SK-N-SH (cell line): Measurements from ENCODE around the gene CCNB1.

Experiments
- CHD2 ChIP-seq: fragments of 150-350 bp; IDR thresholded peaks from 2 replicates; pipeline ENCODE4 v1.6.1; 2018; ENCODE audit warnings: low read length; ENCODE audit not compliant: partially characterized antibody
- CTCF ChIP-seq: fragments of 200-600 bp; sonication (generic); IDR thresholded peaks from 2 replicates; pipeline ENCODE4 v1.6.1; 2017; ENCODE audit warnings: antibody characterized with exemption, mild to moderate bottlenecking, moderate library complexity
- RAD21 ChIP-seq: IDR thresholded peaks from 2 replicates; pipeline ENCODE4 v1.6.1; 2012; ENCODE audit warnings: mild to moderate bottlenecking, low read length
- SMC3 ChIP-seq: IDR thresholded peaks from 2 replicates; pipeline ENCODE4 v1.6.1; 2012; ENCODE audit warnings: low read depth, low read length, improper control_type of control experiment
- TAF1 ChIP-seq: IDR thresholded peaks from 2 replicates; pipeline ENCODE4 v1.6.1; 2012; ENCODE audit warnings: low read depth, mild to moderate bottlenecking, low read length, moderate library complexity, borderline replicate concordance
- TF ChIP-seq, protein P1 (sequence below): IDR thresholded peaks from 2 replicates; pipeline ENCODE4 v1.6.1; 2012; ENCODE audit warnings: mild to moderate bottlenecking, low read depth, low read length, moderate library complexity

DNA sequence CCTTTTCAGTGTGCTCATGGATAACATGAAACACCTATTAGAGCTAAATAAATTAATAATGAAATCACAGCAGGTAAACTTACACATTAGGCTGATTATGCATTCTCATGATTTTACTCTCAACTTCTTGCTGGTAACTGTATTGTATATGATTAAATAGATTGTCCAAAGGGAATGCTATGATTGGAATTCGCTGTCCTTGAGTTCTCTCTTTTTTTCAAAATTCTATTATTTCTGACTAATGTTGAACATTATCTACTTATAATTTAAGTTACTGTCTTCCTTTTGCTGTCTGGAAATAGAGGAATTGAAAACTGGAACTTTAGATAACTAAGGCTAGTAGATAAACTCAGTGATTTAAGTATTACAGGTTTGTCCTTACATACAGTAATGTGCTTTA lies 35.5 kb downstream of the CCNB1 start:
- TF ChIP-seq RAD21 (no peak), TAF1 (no peak), CHD2 (no peak), SMC3 (no peak), CTCF (no peak)
- TF ChIP-seq, protein P1, sequence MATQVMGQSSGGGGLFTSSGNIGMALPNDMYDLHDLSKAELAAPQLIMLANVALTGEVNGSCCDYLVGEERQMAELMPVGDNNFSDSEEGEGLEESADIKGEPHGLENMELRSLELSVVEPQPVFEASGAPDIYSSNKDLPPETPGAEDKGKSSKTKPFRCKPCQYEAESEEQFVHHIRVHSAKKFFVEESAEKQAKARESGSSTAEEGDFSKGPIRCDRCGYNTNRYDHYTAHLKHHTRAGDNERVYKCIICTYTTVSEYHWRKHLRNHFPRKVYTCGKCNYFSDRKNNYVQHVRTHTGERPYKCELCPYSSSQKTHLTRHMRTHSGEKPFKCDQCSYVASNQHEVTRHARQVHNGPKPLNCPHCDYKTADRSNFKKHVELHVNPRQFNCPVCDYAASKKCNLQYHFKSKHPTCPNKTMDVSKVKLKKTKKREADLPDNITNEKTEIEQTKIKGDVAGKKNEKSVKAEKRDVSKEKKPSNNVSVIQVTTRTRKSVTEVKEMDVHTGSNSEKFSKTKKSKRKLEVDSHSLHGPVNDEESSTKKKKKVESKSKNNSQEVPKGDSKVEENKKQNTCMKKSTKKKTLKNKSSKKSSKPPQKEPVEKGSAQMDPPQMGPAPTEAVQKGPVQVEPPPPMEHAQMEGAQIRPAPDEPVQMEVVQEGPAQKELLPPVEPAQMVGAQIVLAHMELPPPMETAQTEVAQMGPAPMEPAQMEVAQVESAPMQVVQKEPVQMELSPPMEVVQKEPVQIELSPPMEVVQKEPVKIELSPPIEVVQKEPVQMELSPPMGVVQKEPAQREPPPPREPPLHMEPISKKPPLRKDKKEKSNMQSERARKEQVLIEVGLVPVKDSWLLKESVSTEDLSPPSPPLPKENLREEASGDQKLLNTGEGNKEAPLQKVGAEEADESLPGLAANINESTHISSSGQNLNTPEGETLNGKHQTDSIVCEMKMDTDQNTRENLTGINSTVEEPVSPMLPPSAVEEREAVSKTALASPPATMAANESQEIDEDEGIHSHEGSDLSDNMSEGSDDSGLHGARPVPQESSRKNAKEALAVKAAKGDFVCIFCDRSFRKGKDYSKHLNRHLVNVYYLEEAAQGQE, result no peak
